HCT116 (cell line): Measurements from ENCODE around the gene CFAP300. TPM values are rescaled to one million over a fixed set of nuclear protein-coding genes. Genes with fewer than 3 reads are reported as not detected.

Experiments used
- ATAC-seq: fragments of 200-7000 bp; cut with Tn5 transposase; 2 replicates; pipeline ENCODE4 v1.9.1; 2020; ENCODE audit warnings: mild to moderate bottlenecking, moderate library complexity
- BruUV-seq: library from RNA; stranded (reverse); fragments of 400-500 nt; replicated peaks from 2 replicates; lab custom pipeline; 2021; lab: Mats Ljungman, UMichigan
- CTCF ChIA-PET: fragments of 300-600 bp; sonication (Branson Sonifier 250); formaldehyde crosslinking; loops from one replicate; lab custom pipeline; 2021; ENCODE audit warnings: antibody characterized with exemption; lab: Charles Lee
- POLR2A ChIA-PET: fragments of 300-600, 350-600 bp; sonication (Branson Sonifier 250); formaldehyde crosslinking; loops from one replicate; lab custom pipeline; 2021; ENCODE audit warnings: antibody characterized with exemption; lab: Charles Lee
- RAD21 ChIA-PET, 2 experiments: fragments of 300-600 bp; sonication (Branson Sonifier 250); formaldehyde crosslinking; loops; one replicate each; lab custom pipeline; 2023; ENCODE audit warnings: low total read pairs in 2 of 2; ENCODE audit not compliant: uncharacterized antibody in 2 of 2, unreplicated experiment in 2 of 2, low non-redundant PET in 1 of 2; lab: Charles Lee
- DNase-seq: peaks from one replicate; pipeline ENCODE4 v3.0.0-alpha.2; 2010; ENCODE audit warnings: low read depth, low spot score
- H2AFZ ChIP-seq: fragments of 200-600 bp; shearing (Covaris generic), sonication (generic); 2 replicates; pipeline ENCODE4 v1.6.1; 2017; ENCODE audit warnings: low read depth, mixed run types, mixed read lengths, antibody characterized with exemption, low read length; ENCODE audit not compliant: poor library complexity, severe bottlenecking
- H3K27ac ChIP-seq: 2 replicates; pipeline ENCODE4 v1.5.1; 2012; ENCODE audit warnings: low read depth, low read length
- H3K27me3 ChIP-seq: fragments of 200-600 bp; sonication (generic); 2 replicates; pipeline ENCODE4 v1.6.1; 2016; ENCODE audit warnings: mixed run types, low read length, mixed read lengths; ENCODE audit not compliant: insufficient read depth
- H3K36me3 ChIP-seq, 2 experiments: fragments of 200-500 bp in 1 of 2; fragments of 200-600 bp in 1 of 2; sonication (Bioruptor generic) in 1 of 2; sonication (generic) in 1 of 2; 2 replicates each; pipeline versions ENCODE4 v1.5.1 to v1.6.1; 2014 to 2016; ENCODE audit warnings: low read length in 2 of 2, inconsistent platforms in 1 of 2, mixed read lengths in 1 of 2, mixed run types in 1 of 2; ENCODE audit not compliant: insufficient read depth in 2 of 2, control insufficient read depth in 1 of 2
- H3K4me1 ChIP-seq, 2 experiments: fragments of 200-600 bp in 1 of 2; sonication (generic) in 1 of 2; 2 replicates each; pipeline versions ENCODE4 v1.5.1 to v1.6.1; 2012 to 2017; ENCODE audit warnings: low read length in 2 of 2, inconsistent platforms in 1 of 2, mild to moderate bottlenecking in 1 of 2, mixed read lengths in 1 of 2, mixed run types in 1 of 2, moderate library complexity in 1 of 2; ENCODE audit not compliant: insufficient read depth in 2 of 2, control insufficient read depth in 1 of 2
- H3K4me2 ChIP-seq: fragments of 200-600 bp; sonication (generic); 2 replicates; pipeline ENCODE4 v1.6.1; 2017; ENCODE audit warnings: mixed run types, low read length, mixed read lengths
- H3K4me3 ChIP-seq, 2 experiments: fragments of 200-600 bp in 1 of 2; sonication (generic) in 1 of 2; replicated peaks in 1 of 2; 2 replicates each; pipeline ENCODE4 v1.5.1; 2011 to 2016; ENCODE audit warnings: low read length in 2 of 2, control low read depth in 1 of 2, low read depth in 1 of 2, mild to moderate bottlenecking in 1 of 2, mixed read lengths in 1 of 2, mixed run types in 1 of 2
- H3K79me2 ChIP-seq: fragments of 200-600 bp; sonication (generic); 2 replicates; pipeline ENCODE4 v1.6.1; 2017; ENCODE audit warnings: mild to moderate bottlenecking, mixed run types, low read length, moderate library complexity, mixed read lengths; ENCODE audit not compliant: insufficient read depth
- H3K9ac ChIP-seq: fragments of 200-600 bp; sonication (generic); 2 replicates; pipeline ENCODE4 v1.6.1; 2016; ENCODE audit warnings: low read length, mixed read lengths
- H3K9me2 ChIP-seq: fragments of 200-600 bp; sonication (generic), shearing (Covaris generic); 2 replicates; pipeline ENCODE4 v1.6.1; 2017; ENCODE audit warnings: mixed run types, mild to moderate bottlenecking, moderate library complexity; ENCODE audit not compliant: insufficient read depth
- H3K9me3 ChIP-seq, 2 experiments: fragments of 200-500 bp in 1 of 2; fragments of 200-600 bp in 1 of 2; sonication (Bioruptor generic) in 1 of 2; sonication (generic) in 1 of 2; 2 replicates each; pipeline ENCODE4 v1.6.1; 2014 to 2017; ENCODE audit warnings: low read length in 2 of 2, mixed read lengths in 2 of 2, inconsistent platforms in 1 of 2, low read depth in 1 of 2, mild to moderate bottlenecking in 1 of 2, mixed run types in 1 of 2, moderate library complexity in 1 of 2; ENCODE audit not compliant: control insufficient read depth in 1 of 2, insufficient read depth in 1 of 2
- H4K20me1 ChIP-seq: fragments of 200-600 bp; sonication (generic), shearing (Covaris generic); 2 replicates; pipeline ENCODE4 v1.6.1; 2017; ENCODE audit warnings: mixed run types, mild to moderate bottlenecking, moderate library complexity; ENCODE audit not compliant: insufficient read depth
- CEBPB ChIP-seq: IDR thresholded peaks from 2 replicates; pipeline ENCODE4 v1.6.1; 2012; ENCODE audit warnings: low read depth
- CTCF ChIP-seq, 3 experiments: fragments of 200-600 bp in 1 of 3; sonication (generic) in 1 of 3; IDR thresholded peaks in 2 of 3; conservative IDR thresholded peaks in 1 of 3; 2 replicates each; pipeline ENCODE4 v1.5.1; 2012 to 2017; ENCODE audit warnings: low read depth in 2 of 3, low read length in 2 of 3, antibody characterized with exemption in 1 of 3, borderline replicate concordance in 1 of 3, control low read depth in 1 of 3, mild to moderate bottlenecking in 1 of 3, mixed read lengths in 1 of 3, mixed run types in 1 of 3, moderate library complexity in 1 of 3; ENCODE audit not compliant: insufficient read depth in 1 of 3
- EGR1 ChIP-seq: IDR thresholded peaks from 2 replicates; pipeline ENCODE4 v1.6.1; 2012; ENCODE audit warnings: low read depth
- ELF1 ChIP-seq: IDR thresholded peaks from 2 replicates; pipeline ENCODE4 v1.6.1; 2012; ENCODE audit warnings: low read depth, borderline replicate concordance
- EZH2 ChIP-seq: fragments of 200-600 bp; sonication (generic); IDR thresholded peaks from 2 replicates; pipeline ENCODE4 v1.6.1; 2017; ENCODE audit warnings: antibody characterized with exemption, mixed run types
- POLR2AphosphoS5 ChIP-seq: IDR thresholded peaks from 2 replicates; pipeline ENCODE4 v1.6.1; 2011; ENCODE audit warnings: mild to moderate bottlenecking, low read depth, low read length, moderate library complexity
- RAD21 ChIP-seq: IDR thresholded peaks from 2 replicates; pipeline ENCODE4 v1.6.1; 2012; ENCODE audit warnings: low read depth, mild to moderate bottlenecking
- REST ChIP-seq: IDR thresholded peaks from 2 replicates; pipeline ENCODE4 v1.6.1; 2012; ENCODE audit warnings: low read depth
- SIN3A ChIP-seq: IDR thresholded peaks from 2 replicates; pipeline ENCODE4 v1.6.1; 2012; ENCODE audit warnings: low read depth
- SP1 ChIP-seq: IDR thresholded peaks from 2 replicates; pipeline ENCODE4 v1.6.1; 2012; ENCODE audit warnings: low read depth
- YY1 ChIP-seq: IDR thresholded peaks from 2 replicates; pipeline ENCODE4 v1.6.1; 2011; ENCODE audit warnings: low read length, low read depth, moderate library complexity, mild to moderate bottlenecking; ENCODE audit not compliant: insufficient replicate concordance; ENCODE audit errors: extremely low read depth
- ZNF274 ChIP-seq: fragments of 200-500 bp; sonication (Bioruptor generic); IDR thresholded peaks from 2 replicates; pipeline ENCODE4 v1.6.1; 2014; ENCODE audit warnings: mild to moderate bottlenecking, low read depth, low read length, inconsistent platforms
- intact Hi-C: fragments of 100-400 bp; cut with micrococcal nuclease; formaldehyde crosslinking; loops from 2 replicates; pipeline ENCODE4 v1.10.0; 2022
- total RNA-seq: library from RNA; stranded (reverse); gene quantifications from one replicate; pipeline ENCODE4 v1.2.1, GENCODE V29; 2021; ENCODE audit not compliant: unreplicated experiment

The CFAP300 gene
- total RNA-seq, 1 experiment from 2014 or later: not detected

- DNase-seq: no peak
- peaks cover 38 to 58% of the 10 kb centered on the region in 2 experiments for H3K4me1 ChIP-seq
- H3K4me2 ChIP-seq: peak overlapping the region; percentile 91
- no peaks in the 10 kb centered on the region for H3K9me3 ChIP-seq
- intact Hi-C loops: loop anchor here (5.0 kb wide), 3 partner anchors 62 to 157 kb away; no protein-coding TSS in a partner anchor
- RAD21 ChIA-PET: interaction anchor here in 1 of 2 experiments (0.7 kb wide), 1 partner anchor 1423 kb away, joined by 3 read pairs; no protein-coding TSS in a partner anchor
- POLR2A ChIA-PET: interaction anchor here (1.1 kb wide), 1 partner anchor 132 kb away, joined by 6 read pairs; no protein-coding TSS in a partner anchor
- no peak overlapping the region for H2AFZ ChIP-seq
- H3K27me3 ChIP-seq: no peaks in the 10 kb centered on the region
- ATAC-seq: no peak
- no TSS peak for BruUV-seq
- TF ChIP-seq POLR2AphosphoS5 (peak; percentile 41; the same call in 1 of the 2 replicates), YY1 (no peak)
- H3K9ac ChIP-seq: peak overlapping the region; percentile 96
- H3K4me3 ChIP-seq: peak overlapping the region; percentile 82 to 83
- H3K27ac ChIP-seq: peak overlapping the region; percentile 100
- no peaks in the 10 kb centered on the region for H3K9me2 ChIP-seq
- CTCF ChIA-PET: no interaction called here
- H3K36me3 ChIP-seq: peaks cover 0 to 7% of the 10 kb centered on the region in 2 experiments; a peak in 1 of 4 replicates
- H4K20me1 ChIP-seq: no peaks in the 10 kb centered on the region
- H3K79me2 ChIP-seq: peaks cover 50% of the 10 kb centered on the region
These were observed 63.4 kb downstream of the CFAP300 start for GRCh38 chr11:102110761-102111010.

GRCh38 chr11:102111011-102111786 lies 64.0 kb downstream of the CFAP300 start:
- RAD21 ChIA-PET: interaction anchor here in 1 of 2 experiments (0.7 kb wide), 1 partner anchor 1424 kb away, joined by 3 read pairs; no protein-coding TSS in a partner anchor
- ATAC-seq (peak; percentile 58), DNase-seq (no peak)
- Histone ChIP-seq H2AFZ (no peak overlapping the region), H3K4me3 (peak overlapping the region; percentile 82 to 83), H3K36me3 (peaks cover 0 to 12% of the 10 kb centered on the region in 2 experiments; a peak in 1 of 4 replicates), H4K20me1 (no peaks in the 10 kb centered on the region), H3K9me3 (no peaks in the 10 kb centered on the region), H3K27ac (peak overlapping the region; percentile 100), H3K4me1 (peaks cover 43 to 63% of the 10 kb centered on the region in 2 experiments), H3K27me3 (no peaks in the 10 kb centered on the region), H3K9ac (peak overlapping the region; percentile 96), H3K4me2 (peak overlapping the region; percentile 91), H3K9me2 (no peaks in the 10 kb centered on the region), H3K79me2 (peaks cover 55% of the 10 kb centered on the region)
- BruUV-seq: no TSS peak
- POLR2A ChIA-PET: interaction anchor here (1.1 kb wide), 1 partner anchor 131 kb away, joined by 6 read pairs; no protein-coding TSS in a partner anchor
- CTCF ChIA-PET: no interaction called here
- intact Hi-C loops: loop anchor here (5.0 kb wide), 3 partner anchors 61 to 156 kb away; no protein-coding TSS in a partner anchor
- TF ChIP-seq EGR1 (peak; percentile 90), RAD21 (peak; percentile 18; the same call in 1 of the 2 replicates), CTCF (IDR thresholded peaks at IDR 0.05 in 2 of 3, conservative IDR thresholded peaks at IDR 0.05 in 1 of 3; ENCODE audit: borderline replicate concordance in 1 of 3, insufficient read depth in 1 of 3, low read depth in 2 of 3, low read length in 2 of 3) (peak in 1 of 3 experiments; percentile 27; a peak in 2 of 6 replicates), SP1 (no peak), EZH2 (no peak), ZNF274 (no peak), SIN3A (no peak), ELF1 (no peak), CEBPB (no peak; the same call in 1 of the 2 replicates), POLR2AphosphoS5 (peak; percentile 30; the same call in 1 of the 2 replicates), REST (no peak)
